H1 (cell line): ENCODE results near the gene PEX1. TPM values are rescaled to one million over a fixed set of nuclear protein-coding genes. Genes with fewer than 3 reads are reported as not detected.

Source experiments
- ATF2 ChIP-seq: IDR thresholded peaks from 2 replicates; pipeline ENCODE4 v1.6.1; 2012; ENCODE audit warnings: low read length, inconsistent platforms
- EGR1 ChIP-seq: IDR thresholded peaks from 2 replicates; pipeline ENCODE4 v1.6.1; 2011; ENCODE audit warnings: low read depth, low read length, borderline replicate concordance
- GTF2F1 ChIP-seq: IDR thresholded peaks from 2 replicates; pipeline ENCODE4 v1.6.1; 2012; ENCODE audit warnings: low read depth, low read length, improper control_type of control experiment, borderline replicate concordance
- KDM4A ChIP-seq: IDR thresholded peaks from one replicate; pipeline ENCODE4 v1.7.1; 2012; ENCODE audit warnings: low read depth, mild to moderate bottlenecking, moderate library complexity, low read length, inconsistent platforms; ENCODE audit not compliant: severe bottlenecking
- RAD21 ChIP-seq, 2 experiments: IDR thresholded peaks in 1 of 2; conservative IDR thresholded peaks in 1 of 2; 2 replicates each; pipeline ENCODE4 v1.6.1; 2011; ENCODE audit warnings: low read depth in 2 of 2, low read length in 2 of 2, improper control_type of control experiment in 1 of 2, inconsistent platforms in 1 of 2, mild to moderate bottlenecking in 1 of 2, moderate library complexity in 1 of 2
- SIX5 ChIP-seq: IDR thresholded peaks from 2 replicates; pipeline ENCODE4 v1.6.1; 2011; ENCODE audit warnings: mild to moderate bottlenecking, low read depth, low read length
- TBP ChIP-seq: IDR thresholded peaks from 2 replicates; pipeline ENCODE4 v1.6.1; 2011; ENCODE audit warnings: low read depth, low read length, improper control_type of control experiment
- YY1 ChIP-seq: IDR thresholded peaks from 2 replicates; pipeline ENCODE4 v1.6.1; 2011; ENCODE audit warnings: low read depth, mild to moderate bottlenecking, low read length
- ZNF274 ChIP-seq: IDR thresholded peaks from 2 replicates; pipeline ENCODE4 v1.7.0; 2012; ENCODE audit warnings: low read length, borderline replicate concordance; ENCODE audit errors: extremely low read depth
- polyA plus RNA-seq, 7 experiments: library from polyadenylated mRNA; depleted of rRNA in 3 of 7; stranded (reverse) in 5 of 7; unstranded in 2 of 7; fragments of >200 nt in 5 of 7; fragments of 200-250 nt in 2 of 7; gene quantifications; 1 replicate in 5 of 7; 2 replicates in 1 of 7; 4 replicates in 1 of 7; pipeline versions ENCODE4 v1.2.1 to v1.2.3, GENCODE V29; 2011 to 2013; ENCODE audit warnings: missing spikeins in 2 of 7, mixed read lengths in 2 of 7
- total RNA-seq: library from RNA; stranded (reverse); fragmentation: NEBNext Ultra II Directional; extraction: Animal tissue kit (Norgen Biotek cat#: 25700); gene quantifications from 2 replicates; pipeline ENCODE4 v1.2.1, GENCODE V29; 2021

PEX1 gene
- total and polyA plus RNA-seq, 2 of the 8 experiments (the other 6 are each of a cell fraction or from before 2014, with no cell fraction given), result 16.4 to 23.9 TPM

- no peak for TF ChIP-seq ZNF274
- no peak for TF ChIP-seq TBP
- TF ChIP-seq YY1, result peak; percentile 87
- TF ChIP-seq RAD21 (IDR thresholded peaks at IDR 0.05 in 1 of 2, conservative IDR thresholded peaks at IDR 0.05 in 1 of 2; ENCODE audit: low read depth in 2 of 2, low read length in 2 of 2), result peak; percentile 68 to 70
- TF ChIP-seq ATF2, result no peak
- no peak for TF ChIP-seq GTF2F1
- no peak for TF ChIP-seq SIX5
- TF ChIP-seq EGR1, result 0 out of 2 replicates have a peak, but pooled peaks have one; percentile 21
- no peak for TF ChIP-seq KDM4A
- TF ChIP-seq, all 59 proteins: peak for 5
Observed at GRCh38 chr7:92461027-92462003, 67.0 kb downstream of the PEX1 start (continued).
